Measurements from ENCODE around the gene SMARCE1.

DNA sequence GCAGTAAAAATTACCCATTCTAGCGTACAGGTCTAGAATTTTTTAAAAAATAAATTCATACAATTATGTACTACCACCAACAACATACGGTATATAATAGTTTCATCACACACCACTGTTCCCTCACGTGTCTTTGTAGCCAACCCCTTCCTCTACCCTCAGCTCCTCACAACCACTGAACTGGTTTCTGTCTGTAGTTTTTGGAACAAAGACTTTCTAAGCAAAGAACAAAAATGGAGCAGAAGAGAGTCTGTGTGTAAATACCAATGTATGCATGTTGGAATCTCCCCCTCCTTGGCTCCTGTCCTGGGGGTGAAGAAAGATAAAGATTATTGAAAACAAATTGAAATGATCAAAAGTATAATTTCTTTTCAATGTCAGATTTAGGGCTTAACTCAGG is 50.5 kb downstream of the SMARCE1 start:
- TF ChIP-seq EZH2 (IDR thresholded peaks at IDR 0.05; ENCODE audit: borderline replicate concordance, low read length) (no peak), CTCF (conservative IDR thresholded peaks at IDR 0.05 in 1 of 2, IDR thresholded peaks at IDR 0.05 in 1 of 2; ENCODE audit: extremely low read depth in 1 of 2, insufficient read depth in 1 of 2, low read depth in 1 of 2, low read length in 2 of 2) (no peak)

Data from mammary epithelial cell (primary cell).